ENCODE data around the gene FABP7. TPM values are rescaled to one million over a fixed set of nuclear protein-coding genes. Genes with fewer than 3 reads are reported as not detected.

The FABP7 gene
- total and polyA plus RNA-seq, 4 donors = not detected

- Histone ChIP-seq H3K9ac (ENCODE audit: low read depth in 1 of 2, low read length in 2 of 2) (no peak overlapping the region), H3K36me3 (ENCODE audit: control insufficient read depth in 4 of 4, insufficient read depth in 3 of 4, low read depth in 1 of 4, low read length in 3 of 4) (no peaks in the 10 kb centered on the region), H3K27me3 (ENCODE audit: control insufficient read depth in 4 of 4, insufficient read depth in 4 of 4, low read length in 3 of 4) (no peaks in the 10 kb centered on the region), H3K27ac (ENCODE audit: low read depth in 1 of 2, low read length in 2 of 2) (no peak overlapping the region), H3K4me1 (ENCODE audit: control insufficient read depth in 4 of 4, insufficient read depth in 4 of 4, low read length in 3 of 4) (peaks cover 0 to 2% (median 0%) of the 10 kb centered on the region in 4 donors), H3K9me3 (ENCODE audit: control insufficient read depth in 4 of 4, low read length in 3 of 4) (no peaks in the 10 kb centered on the region), H3K4me3 (ENCODE audit: low read depth in 1 of 3, low read length in 3 of 3) (no peak overlapping the region)
- 94% methylated on average over 7 of the region's 7 CpGs for WGBS
- no peak for DNase-seq (ENCODE audit: low spot score)
- TF ChIP-seq JUND (IDR thresholded peaks at IDR 0.05) (no peak), ATF3 (IDR thresholded peaks at IDR 0.05) (no peak), HNF4A (conservative IDR thresholded peaks at IDR 0.05) (no peak), TAF1 (conservative IDR thresholded peaks at IDR 0.05) (no peak), MAX (IDR thresholded peaks at IDR 0.05) (no peak), NR2F2 (IDR thresholded peaks at IDR 0.05) (no peak), ZBTB33 (IDR thresholded peaks at IDR 0.05) (no peak), SP1 (IDR thresholded peaks at IDR 0.05) (no peak), GABPA (IDR thresholded peaks at IDR 0.05 in 1 of 2, conservative IDR thresholded peaks at IDR 0.05 in 1 of 2) (no peak)
Observed at GRCh38 chr6:122833021-122833491, 53.5 kb downstream of the FABP7 start.

Small RNAs within 50 kb of the gene (small RNA-seq; reads per million reads assigned to genes)
- gene RN7SL564P = not detected

Other genes starting within 250 kb of the FABP7 start
- 1 to 10 TPM; 2.5 to 2.6 TPM for gene PKIB, start 169.3 kb upstream of the FABP7 start, total RNA-seq
- 1 to 10 TPM; 3.5 to 5.1 TPM for gene PKIB, start 169.3 kb upstream of the FABP7 start, polyA plus RNA-seq
- gene SMPDL3A, start 9.5 kb downstream of the FABP7 start, total RNA-seq = 10 to 100 TPM; 17.3 to 27.4 TPM
- 10 to 100 TPM; 37.3 to 61.4 TPM for gene SMPDL3A, start 9.5 kb downstream of the FABP7 start, polyA plus RNA-seq
- gene CLVS2, start 216.5 kb downstream of the FABP7 start, total RNA-seq = under 1 TPM in 1 of 2 donors, not detected in 1; 0.25 TPM
- gene CLVS2, start 216.5 kb downstream of the FABP7 start, polyA plus RNA-seq = not detected

Measured in liver (tissue), 10 donors.